Adrenal gland (tissue), 5 donors: ENCODE data around the gene EXOC3L2.

Source experiments
- CTCF ChIP-seq, 6 experiments: fragments of 450-650 bp in 4 of 6; fragments of 200-600 bp in 2 of 6; sonication (generic) in 1 of 6; IDR thresholded peaks; 1 replicate in 5 of 6; 2 replicates in 1 of 6; pipeline versions ENCODE4 v1.5.1 to v1.8.0; 2016 to 2021; ENCODE audit warnings: antibody characterized with exemption in 6 of 6, mild to moderate bottlenecking in 2 of 6, moderate library complexity in 1 of 6
- POLR2A ChIP-seq, 2 donors: fragments of 450-650 bp; IDR thresholded peaks; one replicate each; pipeline ENCODE4 v1.6.1; 2017; ENCODE audit warnings: antibody characterized with exemption in 2 of 2, mild to moderate bottlenecking in 2 of 2, moderate library complexity in 1 of 2
- donor health status: DM: no; HTN: no; CAD: no.

DNA sequence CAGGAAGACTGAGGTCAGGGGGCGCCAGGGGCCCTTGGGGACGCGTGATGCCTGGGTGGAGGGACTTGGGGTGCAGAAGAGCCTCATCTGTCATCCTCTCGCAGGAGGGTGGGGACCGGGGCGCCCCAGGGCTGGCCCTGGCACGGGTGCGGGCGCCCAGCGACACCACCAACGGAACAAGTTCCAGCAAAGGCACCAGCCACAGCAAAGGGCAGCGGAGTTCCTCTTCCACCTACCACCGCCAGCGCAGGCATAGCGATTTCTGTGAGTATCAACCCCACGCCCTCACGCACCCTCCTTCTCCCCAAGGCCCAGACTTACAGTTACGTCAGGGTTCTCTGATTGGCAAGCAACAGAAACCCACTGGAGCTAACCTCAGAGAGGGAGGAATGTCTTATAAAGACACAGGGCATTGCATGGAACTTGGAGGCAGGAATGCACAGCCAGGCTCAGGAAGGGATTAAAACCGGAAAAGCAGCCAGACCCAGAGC is 35.3 kb upstream of the EXOC3L2 start:
- no peak for TF ChIP-seq CTCF (IDR thresholded peaks at IDR 0.05)
- TF ChIP-seq POLR2A (IDR thresholded peaks at IDR 0.05) = no peak
